Renal pelvis (tissue), 12 donors: ENCODE data around the gene HEXIM2. TPM values are rescaled to one million over a fixed set of nuclear protein-coding genes. Genes with fewer than 3 reads are reported as not detected.

Experiments used
- DNase-seq: peaks from one replicate; pipeline ENCODE4 v3.0.0-alpha.2; 2013
- long read RNA-seq, 16 experiments: transcript quantifications; one replicate each; lab custom pipeline, GENCODE V29; 2026
- polyA plus RNA-seq, 3 donors: library from polyadenylated mRNA; unstranded; fragments of 120-200 nt; gene quantifications; one replicate each; pipeline ENCODE4 v1.2.1, GENCODE V29; 2013; ENCODE audit not compliant: insufficient read length in 3 of 3

The HEXIM2 gene, protein sequence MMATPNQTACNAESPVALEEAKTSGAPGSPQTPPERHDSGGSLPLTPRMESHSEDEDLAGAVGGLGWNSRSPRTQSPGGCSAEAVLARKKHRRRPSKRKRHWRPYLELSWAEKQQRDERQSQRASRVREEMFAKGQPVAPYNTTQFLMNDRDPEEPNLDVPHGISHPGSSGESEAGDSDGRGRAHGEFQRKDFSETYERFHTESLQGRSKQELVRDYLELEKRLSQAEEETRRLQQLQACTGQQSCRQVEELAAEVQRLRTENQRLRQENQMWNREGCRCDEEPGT
- polyA plus RNA-seq: 10 to 100 TPM; 16.6 to 18.6 (median 17.1) TPM
- long read RNA-seq, donor 1, transcript HEXIM2-207 (3 exons, 1,246 nt): major isoform, 5 of 9 reads
- long read RNA-seq, donor 1, partial matches to known transcripts: 0 of 9 reads
- long read RNA-seq, donor 1, other reads (novel, unspliced or antisense): 0 of 9 reads
- long read RNA-seq, donor 2, transcript HEXIM2-207 (3 exons, 1,246 nt): major isoform, 8 of 15 reads
- long read RNA-seq, donor 2, partial matches to known transcripts: 0 of 15 reads
- long read RNA-seq, donor 2, other reads (novel, unspliced or antisense): 0 of 15 reads
- long read RNA-seq, donor 3, partial matches to known transcripts: 0 of 8 reads
- long read RNA-seq, donor 3, other reads (novel, unspliced or antisense): 0 of 8 reads
- long read RNA-seq, donor 4, transcript HEXIM2-207 (3 exons, 1,246 nt): major isoform, 6 of 13 reads
- long read RNA-seq, donor 4, partial matches to known transcripts: 0 of 13 reads
- long read RNA-seq, donor 4, other reads (novel, unspliced or antisense): 0 of 13 reads
- long read RNA-seq, donor 5, partial matches to known transcripts: 0 of 5 reads
- long read RNA-seq, donor 5, other reads (novel, unspliced or antisense): 0 of 5 reads
- long read RNA-seq, donor 6, partial matches to known transcripts: 0 of 5 reads
- long read RNA-seq, donor 6, other reads (novel, unspliced or antisense): 0 of 5 reads
- long read RNA-seq, donor 7, partial matches to known transcripts: 0 of 2 reads
- long read RNA-seq, donor 7, other reads (novel, unspliced or antisense): 0 of 2 reads
- long read RNA-seq, donor 8, partial matches to known transcripts: 0 of 1 reads
- long read RNA-seq, donor 8, other reads (novel, unspliced or antisense): 0 of 1 reads
- long read RNA-seq, donor 9, partial matches to known transcripts: 0 of 11 reads
- long read RNA-seq, donor 9, other reads (novel, unspliced or antisense): 0 of 11 reads
- long read RNA-seq, donor 10, transcript HEXIM2-207 (3 exons, 1,246 nt): major isoform, 5 of 12 reads
- long read RNA-seq, donor 10, partial matches to known transcripts: 0 of 12 reads
- long read RNA-seq, donor 10, other reads (novel, unspliced or antisense): 0 of 12 reads
- long read RNA-seq, donor 11, partial matches to known transcripts: 0 of 2 reads
- long read RNA-seq, donor 11, other reads (novel, unspliced or antisense): 0 of 2 reads
- long read RNA-seq, donor 12, transcript HEXIM2-207 (3 exons, 1,246 nt): major isoform, 6 of 11 reads
- long read RNA-seq, donor 12, partial matches to known transcripts: 0 of 11 reads
- long read RNA-seq, donor 12, other reads (novel, unspliced or antisense): 0 of 11 reads
- long read RNA-seq, donor 13, partial matches to known transcripts: 0 of 3 reads
- long read RNA-seq, donor 13, other reads (novel, unspliced or antisense): 0 of 3 reads
- long read RNA-seq, donor 14: 0 reads
- long read RNA-seq, donor 15: 0 reads
- long read RNA-seq, donor 16, transcript HEXIM2-207 (3 exons, 1,246 nt): major isoform, 11 of 28 reads
- long read RNA-seq, donor 16, partial matches to known transcripts: 14 of 28 reads
- long read RNA-seq, donor 16, other reads (novel, unspliced or antisense): 0 of 28 reads

DNA sequence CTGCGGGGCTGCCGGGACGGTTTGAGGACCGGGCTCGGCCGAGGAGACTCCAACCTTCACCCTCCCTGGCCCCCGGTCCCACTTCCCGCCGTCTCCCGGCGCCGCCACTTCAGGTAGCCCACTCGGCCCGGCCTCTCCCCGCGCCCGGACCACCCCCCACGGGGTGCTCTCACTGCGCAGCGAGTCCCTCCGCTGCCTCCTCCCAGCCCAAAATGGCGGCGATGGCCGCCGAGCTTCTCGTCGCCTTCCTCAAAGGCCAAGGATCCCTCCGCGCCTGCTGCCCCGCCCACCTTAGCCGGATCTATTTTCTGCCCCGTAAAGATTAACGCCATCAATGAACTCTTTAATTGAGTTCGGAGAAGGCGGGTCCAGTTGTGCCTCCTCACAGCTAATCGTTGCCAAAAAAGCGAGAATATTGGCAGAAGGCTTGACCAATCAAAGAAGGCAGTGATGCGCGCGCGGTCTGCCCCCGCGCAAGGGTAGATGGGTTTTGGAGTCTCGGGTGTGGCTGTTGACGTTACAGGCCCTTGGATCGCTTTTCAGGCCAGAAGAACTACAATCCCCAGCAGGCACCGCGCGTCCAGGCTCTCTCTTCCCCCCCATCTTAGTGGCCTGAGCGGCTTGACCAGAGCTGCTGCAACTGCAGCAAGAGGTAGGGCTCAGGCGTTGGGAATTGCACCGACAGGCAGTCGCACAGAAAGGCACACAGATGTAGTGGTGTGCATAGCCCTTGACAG lies at the start of gene HEXIM2:
HEXIM2 (plus strand) TSS at position 588 of the 737 bp plus-strand sequence. CDS start 919 bp downstream, outside the sequence.
- DNase-seq: peak; percentile 100

DNA sequence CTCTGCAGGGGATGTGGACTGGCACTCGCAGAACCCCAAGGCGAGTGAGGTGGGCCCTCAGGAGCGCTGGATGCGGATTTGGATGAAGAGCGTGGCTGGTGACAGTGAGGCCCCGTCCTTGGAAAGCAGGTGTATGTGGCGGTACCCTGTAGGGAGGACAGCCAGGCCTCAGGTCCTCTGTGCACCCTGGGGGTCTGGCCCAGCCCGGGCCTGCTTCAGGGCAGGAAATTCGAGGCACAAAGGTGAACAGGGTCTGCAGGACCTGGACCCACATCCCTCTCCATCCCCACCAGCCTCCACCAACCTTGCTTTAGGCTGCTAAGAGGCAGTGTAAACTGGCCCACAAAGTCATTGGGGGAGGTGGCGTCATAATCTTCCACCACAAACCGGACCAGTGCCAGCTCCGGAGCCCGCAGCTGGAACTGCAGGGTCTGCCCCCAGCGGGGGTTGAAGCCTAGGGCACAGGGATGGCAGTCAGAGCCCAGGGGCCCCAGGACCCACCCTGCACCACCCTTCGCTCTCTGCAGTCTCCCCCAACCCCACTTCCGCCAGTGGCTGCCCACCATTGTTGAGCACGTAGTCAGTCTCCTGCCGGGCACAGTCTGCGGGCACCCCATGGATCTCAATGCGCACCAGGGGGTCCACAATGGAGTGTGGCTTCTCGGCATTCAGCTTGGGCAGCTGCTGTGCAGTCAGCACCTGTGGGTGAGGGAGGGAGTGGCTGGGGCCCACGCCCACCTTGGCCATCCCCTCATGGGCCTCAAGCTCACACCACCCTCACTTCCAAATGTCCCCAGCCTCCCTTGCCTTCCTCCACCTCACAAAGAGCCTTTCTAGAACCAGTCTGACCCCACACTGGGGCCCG lies 48.9 kb upstream of the HEXIM2 start:
- DNase-seq: no peak

DNA sequence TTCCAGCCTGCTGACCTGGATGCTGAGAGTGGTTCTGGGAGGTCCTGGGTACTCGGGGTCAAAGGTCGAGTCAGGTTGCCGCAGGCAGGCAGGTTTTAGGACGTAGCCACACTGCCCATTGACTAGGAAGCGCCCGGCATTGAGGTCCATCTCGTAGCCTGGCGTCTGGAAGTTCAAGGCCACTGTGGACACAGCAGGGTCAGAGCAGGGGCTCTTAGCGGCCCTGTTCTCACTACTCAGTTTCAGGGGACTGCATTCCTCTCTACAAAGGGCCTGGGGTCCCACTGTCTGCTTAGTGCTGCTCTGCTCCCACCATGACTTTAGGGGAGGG lies 48.3 kb upstream of the HEXIM2 start:
- DNase-seq: no peak

DNA sequence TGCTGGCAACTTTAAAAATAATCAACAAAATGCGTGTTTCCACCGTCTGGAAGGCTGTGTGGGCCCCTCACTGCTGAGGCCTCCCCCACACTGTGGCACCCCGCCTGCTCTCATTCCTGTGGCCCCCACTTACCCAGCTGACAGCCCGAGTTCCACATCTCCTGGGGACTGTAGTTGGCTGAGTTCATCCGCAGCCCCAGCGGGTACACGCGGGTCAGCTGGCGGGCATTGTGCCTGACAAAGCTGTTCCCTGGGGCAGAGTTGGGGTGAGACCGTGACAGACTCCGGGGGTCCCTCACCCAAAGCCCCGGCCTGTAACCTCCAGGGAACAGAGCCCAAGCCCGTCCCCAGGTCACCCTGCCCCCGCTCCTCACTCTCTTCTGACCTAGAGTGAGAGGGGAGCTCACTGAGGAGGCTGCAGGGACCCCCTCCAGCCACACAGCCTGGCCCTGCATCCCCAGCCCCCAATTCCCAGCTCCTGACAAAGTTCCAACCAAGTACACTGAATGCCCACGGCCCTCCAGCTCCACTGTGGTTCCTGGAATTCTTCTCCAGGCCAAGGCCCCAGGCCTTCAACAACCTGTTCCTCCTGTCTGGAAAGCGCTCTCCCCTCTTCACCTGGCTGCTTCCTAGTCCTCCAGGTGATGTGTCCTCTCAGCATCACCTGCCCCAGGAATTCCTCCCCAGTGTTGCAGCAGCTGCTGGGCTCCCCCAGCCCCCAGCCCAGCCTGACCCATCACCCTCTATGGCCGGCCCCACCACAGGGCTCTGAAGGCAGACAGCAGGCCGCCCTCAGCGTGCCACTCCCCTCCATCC lies 47.4 kb upstream of the HEXIM2 start:
- DNase-seq: no peak

DNA sequence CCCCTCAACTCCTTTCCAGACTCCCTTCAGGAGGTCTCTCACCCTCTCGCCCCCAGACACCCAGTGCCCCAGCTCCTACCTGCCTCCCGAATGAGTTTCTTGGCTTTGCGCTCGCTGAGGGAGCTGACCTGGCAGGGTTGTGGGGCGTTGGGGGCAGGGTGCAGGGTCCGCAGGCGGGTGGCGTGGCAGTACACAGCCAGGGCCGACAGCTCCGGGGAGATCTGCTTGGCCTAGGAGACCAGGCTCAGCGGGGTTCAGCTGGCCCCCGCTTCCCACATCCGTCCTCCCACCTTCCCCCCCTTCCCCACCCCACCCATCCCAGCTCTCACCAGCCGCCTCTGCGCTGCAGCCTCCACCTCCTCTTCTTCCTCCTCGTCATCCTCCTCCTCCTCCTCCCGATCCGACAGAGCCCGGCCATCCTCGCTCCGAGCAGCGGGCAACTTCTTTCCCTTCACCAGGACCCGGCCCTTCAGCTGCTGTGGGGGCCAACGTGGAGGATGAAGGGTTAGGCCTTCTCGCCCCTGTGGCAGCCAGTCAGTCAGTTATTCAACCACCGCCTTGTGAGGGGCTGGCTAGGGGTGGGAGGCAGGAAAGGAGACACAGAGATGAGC lies 46.6 kb upstream of the HEXIM2 start:
- DNase-seq: no peak

DNA sequence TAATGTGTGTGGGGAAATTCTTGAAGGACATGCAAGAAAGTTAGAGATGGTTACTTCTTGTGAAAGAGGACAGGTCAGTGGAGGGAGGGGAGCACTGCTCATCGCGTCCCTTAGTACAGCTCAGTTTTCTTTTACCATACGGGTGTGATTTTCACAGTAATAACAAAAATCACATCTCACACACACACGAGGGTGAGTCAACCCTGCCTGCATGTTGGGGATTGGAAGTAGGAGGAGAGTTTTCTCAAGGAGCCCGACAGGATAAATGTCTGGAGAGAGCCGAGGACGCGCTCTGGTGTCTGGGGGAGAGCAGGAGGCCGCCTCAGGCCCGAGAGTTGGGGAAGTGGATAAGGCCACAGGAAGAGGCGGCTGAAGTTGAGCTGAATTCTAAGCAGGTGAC lies 45.8 kb upstream of the HEXIM2 start:
- no peak for DNase-seq

DNA sequence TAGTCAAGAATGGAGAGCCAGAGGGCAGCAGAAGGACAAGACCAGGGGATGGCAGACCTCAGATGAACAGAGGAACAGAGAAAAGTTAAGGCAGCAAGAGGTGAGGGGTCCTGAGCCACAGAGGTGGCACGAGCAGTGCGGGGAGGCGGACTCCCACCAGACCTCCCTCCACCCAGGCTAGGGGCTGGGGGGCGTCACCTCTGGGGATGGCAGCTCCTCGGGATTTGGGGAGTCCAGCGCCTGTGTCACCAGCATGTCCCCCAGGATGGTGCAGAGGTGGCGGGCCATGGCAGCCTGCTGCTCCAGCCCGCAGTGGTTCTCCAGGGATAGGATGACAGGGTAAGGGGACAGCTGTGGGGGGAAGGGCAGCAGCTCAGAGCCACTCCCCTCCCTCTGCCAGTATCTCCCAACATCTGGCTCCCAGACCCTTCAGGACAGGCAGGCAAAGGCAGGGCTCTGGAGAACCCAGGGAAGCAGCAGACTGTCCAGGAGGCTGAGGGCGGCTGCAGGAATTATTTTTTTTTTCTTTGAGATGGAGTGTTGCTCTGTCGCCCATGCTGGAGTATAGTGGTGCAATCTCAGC lies 45.1 kb upstream of the HEXIM2 start:
- no peak for DNase-seq

DNA sequence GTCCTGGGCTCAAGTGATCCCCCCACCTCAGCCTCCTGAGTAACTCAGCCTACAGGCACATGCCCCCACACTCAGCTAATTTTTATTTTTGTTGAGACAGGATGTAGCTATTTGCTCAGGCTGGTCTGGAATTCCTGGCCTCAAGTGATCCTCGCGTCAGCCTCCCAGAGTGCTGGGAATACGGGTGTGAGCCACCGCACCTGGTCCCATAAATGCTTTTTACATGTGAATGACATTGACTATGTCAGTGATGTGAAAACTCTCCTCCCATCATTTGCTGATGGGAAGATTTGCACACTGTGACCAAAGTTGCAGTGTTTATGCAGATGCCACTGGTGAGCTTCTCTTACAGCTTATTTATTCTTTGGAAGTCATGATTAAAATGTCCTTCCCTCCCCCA lies 44.3 kb upstream of the HEXIM2 start:
- no peak for DNase-seq

DNA sequence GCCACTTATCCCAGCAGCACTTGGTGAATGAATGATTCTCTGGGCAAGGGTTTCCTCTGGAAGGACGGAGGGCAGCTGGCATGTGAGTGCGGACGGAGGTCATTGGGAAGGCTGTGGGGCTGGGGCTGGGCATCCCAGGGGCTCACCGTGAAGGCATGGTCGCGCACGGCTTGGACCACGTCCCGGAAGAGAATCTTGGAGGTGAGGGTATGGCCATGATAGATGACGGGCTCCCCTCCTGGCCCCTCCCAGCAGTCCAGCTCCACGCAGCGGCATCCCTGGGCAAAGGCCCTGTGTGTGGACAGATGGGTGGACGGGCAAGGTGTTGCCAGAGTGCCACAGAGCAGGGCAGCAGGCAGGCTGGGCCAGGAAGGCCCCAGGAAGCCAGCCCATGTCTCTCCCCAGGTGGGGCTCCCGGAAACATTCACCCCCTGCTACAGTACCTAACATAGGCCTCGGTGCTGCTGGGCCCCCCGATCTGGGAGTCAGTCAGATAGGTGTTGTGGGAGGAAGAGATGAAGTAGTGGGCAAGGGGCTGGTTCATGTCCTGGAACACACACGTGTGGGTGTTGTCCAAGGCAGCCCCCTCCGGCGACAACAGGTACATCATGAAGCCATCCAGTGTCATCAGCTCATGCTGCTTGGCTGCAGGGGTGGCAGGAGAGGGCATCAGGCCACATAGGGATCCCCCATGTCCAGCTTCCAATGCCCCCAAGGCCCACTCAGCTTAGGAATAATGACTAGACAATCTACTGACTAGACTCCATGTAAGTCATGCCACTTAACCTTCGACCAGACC lies 43.6 kb upstream of the HEXIM2 start:
- no peak for DNase-seq

DNA sequence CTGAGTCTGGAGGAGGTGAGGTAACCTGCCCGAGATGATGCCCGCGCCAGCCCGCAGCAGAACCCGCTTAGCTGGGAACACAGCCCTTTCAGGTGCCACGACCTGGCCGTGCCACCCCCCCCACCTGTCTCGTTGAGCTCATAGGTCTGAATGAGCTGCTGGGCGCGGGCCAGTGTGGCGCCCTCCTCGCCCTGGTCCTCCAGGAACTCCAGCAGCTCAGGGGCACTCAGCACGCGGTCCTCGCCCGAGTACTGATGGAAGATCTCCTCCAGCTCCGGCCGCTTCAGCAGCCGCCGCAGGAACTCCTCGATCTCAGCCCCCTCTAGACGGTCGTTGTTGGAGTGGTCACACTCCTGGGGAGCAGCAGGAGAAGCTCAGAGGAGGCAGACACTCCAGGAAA lies 43.0 kb upstream of the HEXIM2 start:
- DNase-seq: no peak

DNA sequence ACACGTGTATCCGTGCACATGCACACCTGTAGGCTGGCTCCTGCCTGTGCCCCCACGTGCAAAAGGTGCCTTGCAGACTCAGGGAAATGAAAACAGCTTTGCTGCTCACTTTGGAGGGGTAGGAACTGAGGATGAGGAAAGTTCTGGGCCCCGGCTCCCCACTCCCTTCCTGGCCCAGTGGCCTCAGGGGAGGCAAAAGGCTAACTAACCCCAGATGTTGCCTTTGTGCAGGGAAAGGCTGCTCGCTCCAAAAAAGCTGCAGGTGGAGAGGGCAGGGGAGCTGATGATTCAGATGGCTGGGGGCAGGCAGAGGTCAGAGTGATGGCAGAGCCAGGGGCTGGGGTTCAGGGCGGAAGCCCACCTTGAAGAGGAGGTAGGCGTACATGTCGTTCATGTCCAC lies 41.7 kb upstream of the HEXIM2 start:
- DNase-seq: no peak

DNA sequence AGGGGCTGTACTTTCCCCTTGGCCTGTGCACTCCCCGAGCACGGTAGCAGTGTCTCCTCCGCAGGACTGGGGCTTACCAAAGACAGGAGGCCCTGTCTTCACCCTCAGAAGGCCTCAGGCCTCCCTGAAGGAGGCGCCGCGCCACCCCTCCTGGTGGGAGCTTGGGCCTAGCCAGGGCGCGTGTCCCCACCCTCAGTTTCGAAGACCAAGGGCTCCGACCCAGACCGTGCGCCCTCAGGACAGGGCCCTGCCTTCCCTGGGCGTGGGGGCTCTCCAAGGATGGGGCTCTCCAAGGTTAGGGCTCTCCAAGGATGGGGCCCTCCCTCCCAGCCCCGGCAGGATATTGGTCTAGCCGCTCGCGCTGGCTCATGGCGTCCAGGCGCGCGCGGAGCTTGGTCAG lies 41.1 kb upstream of the HEXIM2 start:
- DNase-seq: no peak

DNA sequence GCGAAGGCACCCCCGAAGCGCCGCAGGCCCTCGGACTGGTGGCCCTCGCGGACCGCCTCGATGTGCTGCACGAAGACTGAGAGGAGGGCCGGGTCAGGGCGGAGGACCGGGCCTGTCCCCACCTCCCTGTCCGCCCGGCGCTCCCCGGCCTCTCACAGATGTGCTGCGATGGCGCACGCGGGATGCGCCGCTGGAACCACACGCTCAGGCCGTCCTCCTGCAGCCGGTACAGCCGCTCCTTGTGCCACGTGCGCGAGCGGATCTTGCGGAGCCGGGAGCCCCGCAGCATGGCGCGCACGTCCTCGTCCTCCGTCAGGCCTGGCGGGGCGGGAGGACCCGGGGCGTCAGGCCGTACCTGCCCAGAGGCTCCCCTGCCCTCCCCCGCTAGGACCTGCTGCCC lies 40.6 kb upstream of the HEXIM2 start:
- no peak for DNase-seq

DNA sequence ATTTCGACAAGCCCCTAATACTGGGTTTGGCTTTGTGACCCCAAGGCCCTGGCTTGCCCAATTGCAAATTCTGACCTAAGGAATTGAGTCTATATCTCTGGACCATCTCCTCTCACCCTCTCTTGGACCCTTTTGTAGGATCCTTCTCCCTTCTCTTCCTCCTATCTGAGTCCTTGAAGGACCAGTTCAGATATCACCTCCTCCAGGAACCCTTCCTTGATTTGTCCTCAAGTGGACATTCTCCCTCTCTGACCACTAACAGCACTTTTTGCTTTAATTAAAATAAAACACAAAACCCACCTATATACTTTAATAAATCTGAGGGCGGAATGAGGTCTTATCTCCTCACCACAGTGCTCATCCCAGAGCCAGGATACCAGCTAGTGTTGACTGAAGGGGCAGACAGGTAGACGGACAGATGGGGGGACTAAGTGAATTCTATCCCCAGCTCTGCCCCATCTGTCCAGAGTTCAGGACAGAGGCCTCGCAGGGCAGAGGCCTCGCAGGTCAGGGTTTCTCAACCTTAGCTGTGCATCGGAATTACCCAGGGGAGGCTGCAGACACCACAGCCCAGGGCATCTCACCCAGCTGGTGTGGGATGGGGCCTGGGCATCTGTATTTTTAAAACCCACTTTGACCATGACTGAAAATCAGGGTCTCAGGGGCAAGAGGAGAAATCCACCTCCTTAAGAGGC lies 38.5 kb upstream of the HEXIM2 start:
- DNase-seq: no peak

DNA sequence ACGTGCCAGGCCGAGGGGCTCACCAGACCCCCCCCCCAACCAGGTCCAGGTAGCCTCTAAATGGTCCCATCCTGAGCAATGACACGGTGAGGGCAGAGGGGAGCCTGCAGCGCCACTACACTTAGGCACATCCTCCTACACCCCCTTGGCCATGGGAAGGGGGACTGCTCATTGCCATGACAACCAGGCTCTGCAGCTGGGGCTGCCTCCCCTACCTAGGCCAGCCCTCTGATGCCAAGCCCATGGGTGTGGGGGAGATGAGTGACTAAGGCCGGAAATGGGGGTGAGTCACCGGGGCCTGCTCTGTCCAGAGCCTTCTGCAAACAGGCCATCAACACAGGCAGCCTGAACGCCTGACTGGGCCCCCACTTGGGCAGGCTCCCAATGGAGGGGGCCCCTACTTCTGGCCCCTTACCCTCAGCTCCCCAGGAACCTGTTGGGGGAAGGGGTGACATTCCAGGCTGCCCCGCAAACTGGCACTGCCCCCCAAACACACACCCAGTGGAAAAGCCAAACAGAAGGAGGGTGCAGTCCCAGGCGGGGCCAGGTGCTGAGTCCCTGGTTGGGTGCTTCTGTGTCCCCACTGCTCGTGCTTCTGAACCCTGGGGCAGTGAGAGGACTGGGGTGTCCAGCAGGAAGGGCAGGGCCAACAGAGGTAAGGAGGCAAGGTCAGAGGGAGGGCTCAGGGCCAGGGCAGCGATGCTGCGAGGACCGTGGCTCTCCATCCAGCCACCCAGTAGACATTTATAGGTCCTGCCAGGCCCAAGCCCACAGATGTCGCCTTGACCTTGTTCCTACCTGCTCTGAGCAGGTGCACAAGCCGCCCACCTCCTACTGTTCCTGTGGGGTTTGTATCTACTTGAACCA lies 37.5 kb upstream of the HEXIM2 start:
- DNase-seq: no peak
